LNCaP clone FGC (cell line): ENCODE data around the gene PRPF40A.

ENCODE experiments used
- DNase-seq: peaks from one replicate; pipeline ENCODE4 v3.0.0-alpha.2; 2011; ENCODE audit warnings: low read depth
- H3K4me3 ChIP-seq: 2 replicates; pipeline ENCODE4 v1.5.1; 2011; ENCODE audit warnings: mild to moderate bottlenecking, low read depth, low read length, control low read depth
- TF ChIP-seq, protein P1 (sequence below): IDR thresholded peaks from 2 replicates; pipeline ENCODE4 v1.5.1; 2012; ENCODE audit warnings: mild to moderate bottlenecking; ENCODE audit not compliant: control insufficient read depth, insufficient read depth; ENCODE audit errors: extremely low read depth

The PRPF40A gene

GRCh38 chr2:152695763-152696162 is 21.5 kb downstream of the PRPF40A start:
- TF ChIP-seq, protein P1, sequence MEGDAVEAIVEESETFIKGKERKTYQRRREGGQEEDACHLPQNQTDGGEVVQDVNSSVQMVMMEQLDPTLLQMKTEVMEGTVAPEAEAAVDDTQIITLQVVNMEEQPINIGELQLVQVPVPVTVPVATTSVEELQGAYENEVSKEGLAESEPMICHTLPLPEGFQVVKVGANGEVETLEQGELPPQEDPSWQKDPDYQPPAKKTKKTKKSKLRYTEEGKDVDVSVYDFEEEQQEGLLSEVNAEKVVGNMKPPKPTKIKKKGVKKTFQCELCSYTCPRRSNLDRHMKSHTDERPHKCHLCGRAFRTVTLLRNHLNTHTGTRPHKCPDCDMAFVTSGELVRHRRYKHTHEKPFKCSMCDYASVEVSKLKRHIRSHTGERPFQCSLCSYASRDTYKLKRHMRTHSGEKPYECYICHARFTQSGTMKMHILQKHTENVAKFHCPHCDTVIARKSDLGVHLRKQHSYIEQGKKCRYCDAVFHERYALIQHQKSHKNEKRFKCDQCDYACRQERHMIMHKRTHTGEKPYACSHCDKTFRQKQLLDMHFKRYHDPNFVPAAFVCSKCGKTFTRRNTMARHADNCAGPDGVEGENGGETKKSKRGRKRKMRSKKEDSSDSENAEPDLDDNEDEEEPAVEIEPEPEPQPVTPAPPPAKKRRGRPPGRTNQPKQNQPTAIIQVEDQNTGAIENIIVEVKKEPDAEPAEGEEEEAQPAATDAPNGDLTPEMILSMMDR = no peak
- DNase-seq = no peak

DNA sequence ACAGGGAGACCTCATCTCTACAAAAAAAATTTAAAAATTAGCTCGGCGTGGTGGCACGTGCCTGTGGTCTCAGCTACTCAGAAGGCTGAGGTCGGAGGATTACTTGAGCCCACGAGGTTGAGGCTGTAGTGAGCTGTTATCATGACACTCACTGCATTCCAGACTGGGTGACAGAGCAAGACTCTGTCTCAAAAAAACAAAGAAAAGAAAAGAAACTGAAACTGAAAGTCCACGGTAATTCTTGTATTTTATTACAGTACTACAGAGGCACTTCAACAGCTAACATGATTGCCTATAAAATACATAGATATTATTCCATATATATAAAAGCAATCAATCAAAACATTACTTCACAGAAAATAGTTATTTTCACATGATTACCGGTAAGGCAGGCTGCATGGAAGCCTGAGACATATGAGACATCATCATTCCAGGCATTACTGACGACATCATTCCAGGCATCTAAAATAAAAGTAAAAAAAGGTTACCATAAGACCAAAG is 23.1 kb downstream of the PRPF40A start:
- TF ChIP-seq, protein P1 = no peak
- no peak for DNase-seq
- H3K4me3 ChIP-seq = no peak overlapping the region

More at GRCh38 chr2:152695763-152696162, 21.5 kb downstream of the PRPF40A start:
- no peak overlapping the region for H3K4me3 ChIP-seq

- DNase-seq = no peak
- TF ChIP-seq, protein P1 = no peak
- no peak overlapping the region for H3K4me3 ChIP-seq
Measured at GRCh38 chr2:152693033-152693432, 24.2 kb downstream of the PRPF40A start.

DNA sequence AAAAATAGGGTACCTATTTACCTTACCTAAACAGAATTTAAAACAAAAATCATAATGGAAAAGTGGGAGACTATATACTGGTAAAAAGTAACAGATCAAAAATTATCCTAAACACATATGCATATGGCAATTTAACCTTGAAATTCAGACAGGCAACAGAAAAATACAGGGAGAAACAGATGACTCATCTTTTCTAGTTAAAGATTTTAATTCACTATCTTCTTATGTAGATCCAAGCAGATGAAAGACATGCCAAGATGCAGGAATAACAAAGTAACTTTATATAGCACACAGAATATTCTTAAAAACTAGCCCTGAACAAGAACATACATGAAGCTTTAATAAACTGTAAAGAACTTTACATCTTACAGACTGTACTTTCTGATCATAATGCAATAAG is 30.9 kb downstream of the PRPF40A start:
- DNase-seq = no peak
- TF ChIP-seq, protein P1 = no peak
- H3K4me3 ChIP-seq = no peak overlapping the region

DNA sequence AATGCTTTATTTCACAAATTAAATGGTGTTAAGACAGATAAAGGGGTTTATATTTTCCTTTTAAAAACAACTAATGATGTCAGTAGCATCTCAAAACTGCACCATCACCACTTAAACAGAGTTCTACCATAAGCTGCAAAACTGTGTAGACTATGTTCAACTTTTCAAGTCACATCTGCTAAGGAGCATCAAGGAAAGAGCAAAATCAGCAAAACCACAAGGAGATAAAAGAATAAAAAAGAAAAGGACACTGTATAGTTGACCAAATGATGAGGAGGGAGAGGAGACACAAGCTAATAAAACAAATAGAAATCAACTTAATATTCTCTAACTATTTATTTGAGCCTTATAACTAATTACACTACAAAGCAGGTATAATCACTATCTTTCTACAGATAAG is 33.9 kb downstream of the PRPF40A start:
- no peak overlapping the region for H3K4me3 ChIP-seq
- no peak for DNase-seq
- TF ChIP-seq, protein P1 = no peak

DNA sequence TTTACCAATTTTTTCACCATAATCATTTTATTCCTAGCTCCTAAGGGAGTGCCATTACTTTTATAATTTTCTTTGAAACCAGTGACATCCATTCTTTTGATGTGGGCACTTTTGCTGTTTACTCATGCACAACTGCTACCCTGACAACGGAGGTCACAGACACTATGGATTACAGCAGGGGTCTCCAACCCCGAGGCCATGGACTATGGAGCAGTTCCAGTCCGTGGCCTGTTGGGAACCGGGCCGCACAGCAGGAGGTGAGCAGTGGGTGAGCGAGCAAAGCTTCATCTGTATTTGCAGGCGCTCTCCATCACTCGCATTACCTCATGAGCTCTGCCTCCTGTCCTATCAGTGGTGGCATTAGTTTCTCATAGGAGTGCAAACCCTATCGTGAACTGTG is 34.6 kb downstream of the PRPF40A start:
- TF ChIP-seq, protein P1 = no peak
- no peak for DNase-seq

DNA sequence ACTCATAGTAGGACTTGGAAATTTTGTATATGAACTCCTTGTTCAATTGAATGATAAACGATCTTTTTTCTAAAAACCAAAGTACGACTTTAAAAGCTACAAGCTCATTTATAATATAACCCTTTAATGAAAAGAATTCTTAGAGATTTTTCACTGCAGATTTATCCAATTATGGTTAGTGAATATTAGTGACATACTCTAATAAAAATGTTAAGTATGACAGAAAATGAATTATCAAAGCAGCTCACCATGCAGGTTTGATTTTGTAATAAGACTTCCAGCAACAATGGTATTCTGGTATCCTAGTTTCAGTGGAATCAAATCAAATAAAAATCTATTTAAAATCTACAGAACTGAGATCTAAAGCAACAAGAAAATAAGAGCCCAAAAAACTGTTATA is 38.5 kb downstream of the PRPF40A start:
- no peak overlapping the region for H3K4me3 ChIP-seq
- TF ChIP-seq, protein P1 = no peak
- no peak for DNase-seq

More for the DNA sequence above, 34.6 kb downstream of the PRPF40A start:
- no peak overlapping the region for H3K4me3 ChIP-seq
